ENCODE results near the gene AMBN.
A peak's percentile ranks its signal among the peaks of the same experiment; 100 is the strongest.
"Not testable (repeated sequence)": the region's sequence is repeated elsewhere in the genome, so short reads cannot be mapped to it uniquely, and the experiment has no call there.

The AMBN gene

GRCh38 chr4:70608324-70608723 is 16.3 kb downstream of the AMBN start:
- no peak for DNase-seq (ENCODE audit: low spot score)

GRCh38 chr4:70613306-70614183 is 21.5 kb downstream of the AMBN start:
- no peak for DNase-seq (ENCODE audit: low spot score)

GRCh38 chr4:70614184-70614555 is 22.1 kb downstream of the AMBN start:
- DNase-seq (ENCODE audit: low spot score), result no peak

- no peak for DNase-seq (ENCODE audit: low spot score)
These were observed 27.2 kb downstream of the AMBN start for GRCh38 chr4:70619288-70619687.

GRCh38 chr4:70619778-70620177 is 27.7 kb downstream of the AMBN start:
- no peak for DNase-seq (ENCODE audit: low spot score)

- no peak for DNase-seq (ENCODE audit: low spot score)
These were observed 31.3 kb downstream of the AMBN start for GRCh38 chr4:70623323-70623722.

- DNase-seq (ENCODE audit: low spot score), result no peak
These were observed 32.3 kb downstream of the AMBN start for GRCh38 chr4:70624226-70624793.

- no peak for DNase-seq (ENCODE audit: low spot score)
These were observed 35.6 kb downstream of the AMBN start for GRCh38 chr4:70627620-70628019.

GRCh38 chr4:70628444-70628843 is 36.4 kb downstream of the AMBN start, which contains the start of gene ENAM:
TSS of gene ENAM (plus strand) at chr4:70628744. CDS start at chr4:70629501, 757 bp downstream.
- no peak for DNase-seq (ENCODE audit: low spot score)

- DNase-seq (ENCODE audit: low spot score), result no peak
These were observed 37.5 kb downstream of the AMBN start for GRCh38 chr4:70629469-70630090.

GRCh38 chr4:70630162-70630561 is 38.1 kb downstream of the AMBN start:
- no peak for DNase-seq (ENCODE audit: low spot score)

- no peak for DNase-seq (ENCODE audit: low spot score)
These were observed 40.0 kb downstream of the AMBN start for GRCh38 chr4:70632028-70632427.

GRCh38 chr4:70634482-70634881 is 42.4 kb downstream of the AMBN start:
- no peak for DNase-seq (ENCODE audit: low spot score)

GRCh38 chr4:70637239-70637913 is 45.3 kb downstream of the AMBN start:
- no peak for DNase-seq (ENCODE audit: low spot score)

GRCh38 chr4:70640192-70640591 is 48.1 kb downstream of the AMBN start:
- no peak for DNase-seq (ENCODE audit: low spot score)

- DNase-seq (ENCODE audit: low spot score), result not testable (repeated sequence)
These were observed 58.7 kb downstream of the AMBN start for GRCh38 chr4:70650741-70651140.

GRCh38 chr4:70651864-70652506 is 59.9 kb downstream of the AMBN start:
- peak; percentile 11 for DNase-seq (ENCODE audit: low spot score)

- DNase-seq (ENCODE audit: low spot score), result no peak
These were observed 62.6 kb downstream of the AMBN start for GRCh38 chr4:70654605-70655011.
